GM12864 (cell line): ENCODE data around the gene IPO9.

Source experiments
- DNase-seq: peaks from one replicate; pipeline ENCODE4 v3.0.0-alpha.2; 2011; ENCODE audit warnings: low read depth
- H3K4me3 ChIP-seq: 2 replicates; pipeline ENCODE4 v1.5.1; 2011; ENCODE audit warnings: mild to moderate bottlenecking, low read depth, low read length, control low read depth
- CTCF ChIP-seq: IDR thresholded peaks from 2 replicates; pipeline ENCODE4 v1.5.1; 2011; ENCODE audit warnings: low read depth, mild to moderate bottlenecking, moderate library complexity, low read length, control low read depth, inconsistent platforms; ENCODE audit errors: missing control alignments

Gene IPO9

GRCh38 chr1:201912832-201913231, 83.9 kb downstream of the IPO9 start:
- no peak for DNase-seq
- no peak for TF ChIP-seq CTCF
- H3K4me3 ChIP-seq, result no peak overlapping the region

GRCh38 chr1:201914456-201915235, 85.7 kb downstream of the IPO9 start:
- no peak for DNase-seq
- TF ChIP-seq CTCF, result no peak
- no peak overlapping the region for H3K4me3 ChIP-seq

GRCh38 chr1:201916649-201917249, 87.8 kb downstream of the IPO9 start:
- no peak for TF ChIP-seq CTCF
- H3K4me3 ChIP-seq, result no peak overlapping the region
- DNase-seq, result no peak

GRCh38 chr1:201917362-201918033, 88.5 kb downstream of the IPO9 start:
- TF ChIP-seq CTCF, result no peak
- H3K4me3 ChIP-seq, result no peak overlapping the region
- no peak for DNase-seq

GRCh38 chr1:201918343-201918742, 89.4 kb downstream of the IPO9 start:
- no peak for TF ChIP-seq CTCF
- DNase-seq, result no peak
- H3K4me3 ChIP-seq, result no peak overlapping the region

- H3K4me3 ChIP-seq, result no peak overlapping the region
- DNase-seq, result no peak
- no peak for TF ChIP-seq CTCF
Measured at GRCh38 chr1:201921952-201922558, 93.1 kb downstream of the IPO9 start.
